ENCODE measurements around the gene TMEM175. TPM values are rescaled to one million over a fixed set of nuclear protein-coding genes. Genes with fewer than 3 reads are reported as not detected.

The TMEM175 gene
- total and polyA plus RNA-seq, 2 of the 13 experiments (the other 11 are each of a cell fraction or from before 2014, with no cell fraction given) = 5.1 to 9.9 TPM

- peak; percentile 81 for TF ChIP-seq ZNF687 (CRISPR knock-in tag; IDR thresholded peaks at IDR 0.05)
- no peak for TF ChIP-seq ONECUT2 (CRISPR knock-in tag; IDR thresholded peaks at IDR 0.05)
- TF ChIP-seq ZNF800 (CRISPR knock-in tag; IDR thresholded peaks at IDR 0.05) = no peak
- no peak for TF ChIP-seq ZNF333 (CRISPR knock-in tag; IDR thresholded peaks at IDR 0.05; ENCODE audit: borderline replicate concordance)
- TF ChIP-seq HMG20A (CRISPR knock-in tag; IDR thresholded peaks at IDR 0.05; ENCODE audit: borderline replicate concordance) = peak; percentile 18; the same call in 1 of the 2 replicates
- no peak for TF ChIP-seq ZNF766 (CRISPR knock-in tag; IDR thresholded peaks at IDR 0.05; ENCODE audit: borderline replicate concordance)
- peak; percentile 73 for TF ChIP-seq TAF1 (CRISPR knock-in tag; IDR thresholded peaks at IDR 0.05)
- 0 out of 2 replicates have a peak, but pooled peaks have one; percentile 35 for TF ChIP-seq PITX1 (CRISPR knock-in tag; IDR thresholded peaks at IDR 0.05)
- TF ChIP-seq GATA4 (IDR thresholded peaks at IDR 0.05; ENCODE audit: borderline replicate concordance, low read depth) = no peak; the same call in 1 of the 2 replicates
- no peak for TF ChIP-seq GPBP1L1 (CRISPR knock-in tag; IDR thresholded peaks at IDR 0.05)
Measured at GRCh38 chr4:985123-985830, 53.0 kb downstream of the TMEM175 start (continued).

Data from HepG2 (cell line).